Suprapubic skin (tissue), 4 donors: ENCODE data around the gene TRPV4. TPM values are rescaled to one million over a fixed set of nuclear protein-coding genes. Genes with fewer than 3 reads are reported as not detected.

Experiments used
- DNase-seq, 2 donors: peaks; one replicate each; pipeline ENCODE4 v3.0.0-alpha.2; 2019; ENCODE audit warnings: low spot score in 2 of 2
- H3K27ac ChIP-seq: fragments of 200-600 bp; sonication (generic); one replicate; pipeline ENCODE4 v1.5.1; 2019
- H3K27me3 ChIP-seq: fragments of 200-600 bp; sonication (generic); one replicate; pipeline ENCODE4 v1.5.1; 2019
- H3K36me3 ChIP-seq: fragments of 200-600 bp; sonication (generic); one replicate; pipeline ENCODE4 v1.5.1; 2019
- H3K4me1 ChIP-seq: fragments of 200-600 bp; sonication (generic); one replicate; pipeline ENCODE4 v1.5.1; 2019
- H3K4me3 ChIP-seq: fragments of 200-600 bp; sonication (generic); one replicate; pipeline ENCODE4 v1.5.1; 2019; ENCODE audit warnings: mild to moderate bottlenecking
- H3K9me3 ChIP-seq: fragments of 200-600 bp; sonication (generic); one replicate; pipeline ENCODE4 v1.5.1; 2019
- CTCF ChIP-seq, 2 donors: fragments of 200-600 bp in 1 of 2; fragments of 450-650 bp in 1 of 2; sonication (generic) in 1 of 2; IDR thresholded peaks; one replicate each; pipeline ENCODE4 v1.5.1; 2016 to 2019; ENCODE audit warnings: antibody characterized with exemption in 2 of 2, mild to moderate bottlenecking in 1 of 2, moderate library complexity in 1 of 2
- EP300 ChIP-seq: sonication (generic); formaldehyde crosslinking; IDR thresholded peaks from one replicate; pipeline ENCODE4 v1.6.1; 2017; ENCODE audit warnings: antibody characterized with exemption
- POLR2A ChIP-seq, 2 donors: fragments of 450-650 bp; IDR thresholded peaks; one replicate each; pipeline ENCODE4 v1.6.1; 2017; ENCODE audit warnings: antibody characterized with exemption in 2 of 2, mild to moderate bottlenecking in 2 of 2, moderate library complexity in 2 of 2
- POLR2AphosphoS5 ChIP-seq, 3 donors: sonication (generic); formaldehyde crosslinking; IDR thresholded peaks; one replicate each; pipeline ENCODE4 v1.6.1; 2017; ENCODE audit warnings: antibody characterized with exemption in 3 of 3
- WGBS: methylation state at CpG from one replicate; pipeline ENCODE4 v1.1.5; 2018; 5-methylcytosine and 5-hydroxymethylcytosine counted together
- total RNA-seq, 4 donors: library from RNA; depleted of rRNA; stranded (reverse); fragments of >200 nt; gene quantifications; one replicate each; pipeline ENCODE4 v1.1.0, GENCODE V29; 2016

TRPV4 gene
- total RNA-seq, 4 donors from 2014 or later: 4.0 to 11.9 (median 5.4) TPM

- H3K4me3 ChIP-seq: no peak overlapping the region
- H3K4me1 ChIP-seq: no peaks in the 10 kb centered on the region
- H3K9me3 ChIP-seq: no peaks in the 10 kb centered on the region
- WGBS: 42% methylated on average over 12 of the region's 12 CpGs
- H3K27ac ChIP-seq: no peak overlapping the region
- TF ChIP-seq POLR2A (IDR thresholded peaks at IDR 0.05) (no peak), CTCF (IDR thresholded peaks at IDR 0.05) (no peak), POLR2AphosphoS5 (IDR thresholded peaks at IDR 0.05) (no peak), EP300 (no peak)
- peak; percentile 44 to 63 for DNase-seq
- H3K27me3 ChIP-seq: peaks cover 18% of the 10 kb centered on the region
- H3K36me3 ChIP-seq: no peaks in the 10 kb centered on the region
Measured at GRCh38 chr12:109736552-109737108, 96.6 kb downstream of the TRPV4 start.

DNA sequence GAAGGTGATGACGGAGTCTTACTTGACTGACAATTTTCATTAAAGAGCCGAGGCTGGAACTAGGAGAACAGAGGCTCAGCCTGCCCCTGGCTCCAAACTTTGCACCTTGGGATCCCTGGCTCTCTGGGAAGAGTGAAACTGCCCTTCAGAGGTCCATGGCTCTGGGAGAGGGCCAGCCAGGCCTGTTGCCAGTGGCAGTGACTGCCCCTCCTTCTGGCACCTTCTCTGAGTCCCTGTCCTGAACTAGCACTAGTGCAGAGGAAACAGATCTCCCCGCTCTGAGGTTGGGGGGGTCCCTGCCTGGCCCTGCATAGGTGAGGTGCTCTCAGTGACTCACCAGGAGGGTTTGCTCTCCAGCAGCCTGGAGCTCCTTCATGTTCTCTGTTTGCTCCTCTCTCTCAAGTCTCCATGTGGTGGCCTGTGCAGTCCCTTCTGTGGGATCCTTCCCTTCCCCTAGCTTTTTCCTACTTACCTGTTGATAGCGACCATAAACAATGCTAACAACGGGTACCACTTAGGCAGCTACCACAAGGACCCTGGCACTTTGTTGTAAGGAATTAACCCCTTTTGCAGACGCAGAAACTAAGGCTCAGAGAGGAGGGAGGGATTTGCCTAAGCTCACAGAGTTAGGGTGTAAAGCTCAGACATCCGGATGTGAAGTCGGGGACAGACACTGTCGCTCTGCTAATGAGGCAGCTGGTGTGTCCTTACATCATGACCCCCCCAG, 97.2 kb downstream of the TRPV4 start:
- no peak for TF ChIP-seq CTCF (IDR thresholded peaks at IDR 0.05)
- no peak for TF ChIP-seq EP300
- no peak for TF ChIP-seq POLR2A (IDR thresholded peaks at IDR 0.05)
- TF ChIP-seq POLR2AphosphoS5 (IDR thresholded peaks at IDR 0.05): no peak
- Histone ChIP-seq H3K4me1 (no peaks in the 10 kb centered on the region), H3K27ac (no peak overlapping the region), H3K9me3 (no peaks in the 10 kb centered on the region), H3K4me3 (no peak overlapping the region), H3K36me3 (no peaks in the 10 kb centered on the region), H3K27me3 (peaks cover 18% of the 10 kb centered on the region)
- WGBS: 74% methylated on average over 9 of the region's 9 CpGs
- peak; percentile 36 to 58 for DNase-seq

- DNase-seq: peak; percentile 21 to 52
- no peak overlapping the region for H3K4me3 ChIP-seq
- 75% methylated on average over 12 of the region's 12 CpGs for WGBS
- peaks cover 1% of the 10 kb centered on the region for H3K4me1 ChIP-seq
- no peaks in the 10 kb centered on the region for H3K9me3 ChIP-seq
- TF ChIP-seq CTCF (IDR thresholded peaks at IDR 0.05): no peak
- TF ChIP-seq POLR2AphosphoS5 (IDR thresholded peaks at IDR 0.05): no peak
- H3K36me3 ChIP-seq: no peaks in the 10 kb centered on the region
- peaks cover 18% of the 10 kb centered on the region for H3K27me3 ChIP-seq
- no peak overlapping the region for H3K27ac ChIP-seq
Measured at GRCh38 chr12:109735051-109735521, 98.1 kb downstream of the TRPV4 start.

- peaks cover 8% of the 10 kb centered on the region for H3K4me1 ChIP-seq
- H3K36me3 ChIP-seq: no peaks in the 10 kb centered on the region
- H3K9me3 ChIP-seq: no peaks in the 10 kb centered on the region
- TF ChIP-seq EP300: no peak
- no peak for TF ChIP-seq CTCF (IDR thresholded peaks at IDR 0.05)
- no peak for TF ChIP-seq POLR2A (IDR thresholded peaks at IDR 0.05)
- no peak for TF ChIP-seq POLR2AphosphoS5 (IDR thresholded peaks at IDR 0.05)
- peak overlapping the region; percentile 1 for H3K4me3 ChIP-seq
- peak; percentile 37 to 46 for DNase-seq
- peaks cover 18% of the 10 kb centered on the region for H3K27me3 ChIP-seq
- no peak overlapping the region for H3K27ac ChIP-seq
- 36% methylated on average over 22 of the region's 22 CpGs for WGBS
Measured at GRCh38 chr12:109734219-109735000, 98.8 kb downstream of the TRPV4 start.

Other genes with a start within 250 kb of the TRPV4 start
- gene FAM222A, start 119.6 kb downstream of the TRPV4 start, total RNA-seq: 1 to 10 TPM; 3.9 to 8.5 (median 6.6) TPM
- gene GLTP, start 47.1 kb upstream of the TRPV4 start, total RNA-seq: 100 to 1,000 TPM; 207 to 654 (median 526) TPM
- gene TCHP, start 66.9 kb upstream of the TRPV4 start, total RNA-seq: 10 to 100 TPM; 22.6 to 96.4 (median 36.6) TPM
- 10 to 100 TPM; 19.4 to 60.6 (median 35.0) TPM for gene GIT2, start 163.0 kb upstream of the TRPV4 start, total RNA-seq
- gene ANKRD13A, start 166.0 kb upstream of the TRPV4 start, total RNA-seq: 100 to 1,000 TPM; 104 to 161 (median 114) TPM
- gene C12orf76, start 215.1 kb upstream of the TRPV4 start, total RNA-seq: 10 to 100 TPM in 3 of 4 donors, 1 to 10 TPM in 1; 7.9 to 16.2 (median 10.6) TPM